ENCODE results near the gene FRMD4A. TPM values are rescaled to one million over a fixed set of nuclear protein-coding genes. Genes with fewer than 3 reads are reported as not detected.

FRMD4A gene
- polyA plus RNA-seq, 1 donor (not counting 4 experiments of a cell fraction or from before 2014, with no cell fraction given) = 12.9 TPM

DNA sequence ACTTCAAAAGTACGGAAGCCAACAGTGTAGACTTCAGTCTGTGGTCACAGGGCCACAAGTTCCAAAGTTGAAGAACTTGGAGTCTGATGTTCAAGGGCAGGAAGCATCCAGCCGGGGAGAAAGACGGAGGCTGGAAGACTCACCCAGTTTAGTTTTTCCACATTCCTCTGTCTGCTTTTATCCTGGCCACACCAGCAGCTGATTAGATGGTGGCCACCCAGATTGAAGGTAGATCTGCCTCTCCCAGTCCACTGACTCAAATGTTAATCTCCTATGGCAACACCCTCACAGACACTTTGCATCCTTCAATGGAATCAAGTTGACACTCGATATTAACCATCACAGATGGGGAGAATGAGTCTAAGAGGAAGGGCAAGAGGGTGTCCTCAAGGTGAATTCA is 19.3 kb upstream of the FRMD4A start:
- Histone ChIP-seq H3K9ac (ENCODE audit: control insufficient read depth, extremely low read depth, insufficient read depth, low read length) (no peak overlapping the region), H3K4me3 (ENCODE audit: control insufficient read depth in 2 of 3, extremely low read depth in 1 of 3, insufficient read depth in 2 of 3, low read depth in 1 of 3, low read length in 3 of 3) (no peak overlapping the region), H3K9me3 (ENCODE audit: control insufficient read depth, low read depth, low read length) (no peaks in the 10 kb centered on the region), H2AFZ (ENCODE audit: control insufficient read depth, low read length) (no peak overlapping the region), H4K20me1 (ENCODE audit: control insufficient read depth, extremely low read depth, insufficient read depth, low read length) (no peaks in the 10 kb centered on the region), H3K27ac (ENCODE audit: control insufficient read depth, insufficient read depth, low read length) (no peak overlapping the region), H3K79me2 (ENCODE audit: control insufficient read depth, insufficient read depth, low read length) (no peaks in the 10 kb centered on the region), H3K27me3 (ENCODE audit: control insufficient read depth, extremely low read depth, insufficient read depth, low read length) (peaks cover 5% of the 10 kb centered on the region), H3K36me3 (ENCODE audit: control insufficient read depth in 2 of 2, extremely low read depth in 1 of 2, insufficient read depth in 2 of 2, low read length in 2 of 2) (no peaks in the 10 kb centered on the region), H3K9me1 (ENCODE audit: control insufficient read depth, extremely low read depth, insufficient read depth, low read length) (no peaks in the 10 kb centered on the region), H3K4me1 (ENCODE audit: control insufficient read depth, extremely low read depth, insufficient read depth, low read length) (no peaks in the 10 kb centered on the region), H3K4me2 (ENCODE audit: control insufficient read depth, extremely low read depth, insufficient read depth, low read depth, low read length) (no peak overlapping the region)
- dilution Hi-C loops (cut with MboI; ENCODE audit: extremely low pct_ligation_motif_present, low sequenced_read_pairs) = no loop called here
- no peak for TF ChIP-seq EZH2 (IDR thresholded peaks at IDR 0.05; ENCODE audit: low read length)
- TF ChIP-seq, protein P1, sequence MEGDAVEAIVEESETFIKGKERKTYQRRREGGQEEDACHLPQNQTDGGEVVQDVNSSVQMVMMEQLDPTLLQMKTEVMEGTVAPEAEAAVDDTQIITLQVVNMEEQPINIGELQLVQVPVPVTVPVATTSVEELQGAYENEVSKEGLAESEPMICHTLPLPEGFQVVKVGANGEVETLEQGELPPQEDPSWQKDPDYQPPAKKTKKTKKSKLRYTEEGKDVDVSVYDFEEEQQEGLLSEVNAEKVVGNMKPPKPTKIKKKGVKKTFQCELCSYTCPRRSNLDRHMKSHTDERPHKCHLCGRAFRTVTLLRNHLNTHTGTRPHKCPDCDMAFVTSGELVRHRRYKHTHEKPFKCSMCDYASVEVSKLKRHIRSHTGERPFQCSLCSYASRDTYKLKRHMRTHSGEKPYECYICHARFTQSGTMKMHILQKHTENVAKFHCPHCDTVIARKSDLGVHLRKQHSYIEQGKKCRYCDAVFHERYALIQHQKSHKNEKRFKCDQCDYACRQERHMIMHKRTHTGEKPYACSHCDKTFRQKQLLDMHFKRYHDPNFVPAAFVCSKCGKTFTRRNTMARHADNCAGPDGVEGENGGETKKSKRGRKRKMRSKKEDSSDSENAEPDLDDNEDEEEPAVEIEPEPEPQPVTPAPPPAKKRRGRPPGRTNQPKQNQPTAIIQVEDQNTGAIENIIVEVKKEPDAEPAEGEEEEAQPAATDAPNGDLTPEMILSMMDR (optimal IDR thresholded peaks at IDR 0.05 in 1 of 3, IDR thresholded peaks at IDR 0.05 in 1 of 3, conservative IDR thresholded peaks at IDR 0.05 in 1 of 3; ENCODE audit: extremely low read depth in 1 of 3, insufficient read depth in 2 of 3, low read length in 3 of 3) = no peak
- DNase-seq (ENCODE audit: low read depth, low spot score) (no peak), FAIRE-seq (no peak)

DNA sequence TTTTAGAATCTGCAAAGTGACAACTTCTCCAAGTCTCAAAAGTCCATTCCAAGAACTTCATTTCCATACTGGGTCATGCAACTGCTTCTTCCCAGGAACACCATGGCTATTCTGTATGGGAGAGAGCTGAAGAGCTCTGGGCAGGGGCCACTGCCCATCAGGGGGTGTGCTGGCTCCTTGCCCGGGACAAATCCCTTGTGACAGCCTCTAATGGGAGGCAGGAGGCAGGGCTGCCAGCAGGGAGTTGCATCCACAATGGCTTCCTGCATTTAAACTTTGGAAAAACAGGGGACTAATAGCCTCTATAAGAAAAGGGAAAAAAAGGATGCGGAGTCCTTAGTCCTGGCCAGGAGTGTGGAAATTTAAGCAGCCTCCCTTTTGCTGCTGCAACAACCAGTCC is 18.4 kb upstream of the FRMD4A start:
- H3K9ac ChIP-seq (ENCODE audit: control insufficient read depth, extremely low read depth, insufficient read depth, low read length) = no peak overlapping the region

More for the DNA sequence above, 18.4 kb upstream of the FRMD4A start:
- Histone ChIP-seq H3K4me1 (ENCODE audit: control insufficient read depth, extremely low read depth, insufficient read depth, low read length) (no peaks in the 10 kb centered on the region), H3K9me1 (ENCODE audit: control insufficient read depth, extremely low read depth, insufficient read depth, low read length) (no peaks in the 10 kb centered on the region), H4K20me1 (ENCODE audit: control insufficient read depth, extremely low read depth, insufficient read depth, low read length) (no peaks in the 10 kb centered on the region), H3K27me3 (ENCODE audit: control insufficient read depth, extremely low read depth, insufficient read depth, low read length) (peaks cover 5% of the 10 kb centered on the region), H2AFZ (ENCODE audit: control insufficient read depth, low read length) (no peak overlapping the region), H3K4me2 (ENCODE audit: control insufficient read depth, extremely low read depth, insufficient read depth, low read depth, low read length) (no peak overlapping the region), H3K9me3 (ENCODE audit: control insufficient read depth, low read depth, low read length) (no peaks in the 10 kb centered on the region), H3K4me3 (ENCODE audit: control insufficient read depth in 2 of 3, extremely low read depth in 1 of 3, insufficient read depth in 2 of 3, low read depth in 1 of 3, low read length in 3 of 3) (no peak overlapping the region), H3K79me2 (ENCODE audit: control insufficient read depth, insufficient read depth, low read length) (no peaks in the 10 kb centered on the region), H3K27ac (ENCODE audit: control insufficient read depth, insufficient read depth, low read length) (no peak overlapping the region), H3K36me3 (ENCODE audit: control insufficient read depth in 2 of 2, extremely low read depth in 1 of 2, insufficient read depth in 2 of 2, low read length in 2 of 2) (no peaks in the 10 kb centered on the region)
- FAIRE-seq = no peak
- dilution Hi-C loops (cut with MboI; ENCODE audit: extremely low pct_ligation_motif_present, low sequenced_read_pairs) = no loop called here
- DNase-seq (ENCODE audit: low read depth, low spot score) = no peak
- TF ChIP-seq, protein P1 (optimal IDR thresholded peaks at IDR 0.05 in 1 of 3, IDR thresholded peaks at IDR 0.05 in 1 of 3, conservative IDR thresholded peaks at IDR 0.05 in 1 of 3; ENCODE audit: extremely low read depth in 1 of 3, insufficient read depth in 2 of 3, low read length in 3 of 3) = no peak
- TF ChIP-seq EZH2 (IDR thresholded peaks at IDR 0.05; ENCODE audit: low read length) = no peak
